PC-3 (cell line): ENCODE measurements around the gene EFCAB12.

Experiments
- CTCF ChIP-seq: fragments of 300-600 bp; sonication (generic); conservative IDR thresholded peaks from 2 replicates; pipeline ENCODE4 v1.5.1; 2017; ENCODE audit warnings: antibody characterized with exemption, low read depth, mild to moderate bottlenecking, low read length
- EZH2 ChIP-seq: fragments of 300-600 bp; sonication (generic); IDR thresholded peaks from one replicate; pipeline ENCODE4 v1.6.1; 2017; ENCODE audit warnings: antibody characterized with exemption, mild to moderate bottlenecking, low read length; ENCODE audit not compliant: unreplicated experiment

- TF ChIP-seq CTCF: no peak
- no peak for TF ChIP-seq EZH2
Observed at GRCh38 chr3:129366312-129366831, 62.1 kb downstream of the EFCAB12 start.
